ENCODE results near the gene NUPR2. TPM values are rescaled to one million over a fixed set of nuclear protein-coding genes. Genes with fewer than 3 reads are reported as not detected.

The NUPR2 gene
- not detected for total RNA-seq

GRCh38 chr7:56115852-56116538, at the start of gene NUPR2:
NUPR2 (minus strand) TSS chr7:56116417; CDS start chr7:56116314, 103 bp downstream.

GRCh38 chr7:56106108-56107073, 9.8 kb downstream of the NUPR2 start, which contains the start of gene CHCHD2:
CHCHD2 (minus strand) TSS chr7:56106476; CDS start chr7:56106413, 63 bp downstream.

GRCh38 chr7:56092789-56093531, 23.3 kb downstream of the NUPR2 start, which contains the start of gene PHKG1:
PHKG1 (minus strand) TSS chr7:56092952; CDS start chr7:56088941, 4,011 bp downstream.

Other genes starting within 250 kb of the NUPR2 start
- gene ZNF713, start 229.0 kb downstream of the NUPR2 start, total RNA-seq: 1 to 10 TPM; 1.3 to 1.6 TPM
- 10 to 100 TPM; 12.2 to 13.3 TPM for gene MRPS17, start 164.5 kb downstream of the NUPR2 start, total RNA-seq
- gene NIPSNAP2, start 151.8 kb downstream of the NUPR2 start, total RNA-seq: 10 to 100 TPM; 32.7 to 35.9 TPM
- gene PSPH, start 65.0 kb downstream of the NUPR2 start, total RNA-seq: 1 to 10 TPM; 7.9 to 8.8 TPM
- 100 to 1,000 TPM in 1 of 2 experiments, 10 to 100 TPM in 1; 99.7 to 106 TPM for gene CCT6A, start 64.7 kb downstream of the NUPR2 start, total RNA-seq
- 100 to 1,000 TPM; 152 to 158 TPM for gene SUMF2, start 52.1 kb downstream of the NUPR2 start, total RNA-seq
- 1 to 10 TPM; 1.7 to 1.9 TPM for gene PHKG1, start 23.5 kb downstream of the NUPR2 start, total RNA-seq
- gene CHCHD2, start 9.9 kb downstream of the NUPR2 start, total RNA-seq: 100 to 1,000 TPM; 382 to 396 TPM